NT2/D1 (cell line): ENCODE data around the gene ADK.
"Not testable (repeated sequence)": the region's sequence is repeated elsewhere in the genome, so short reads cannot be mapped to it uniquely, and the experiment has no call there.

Source experiments
- YY1 ChIP-seq: IDR thresholded peaks from 2 replicates; pipeline ENCODE4 v1.6.1; 2011; ENCODE audit not compliant: insufficient read length, insufficient read depth
- ZNF274 ChIP-seq: IDR thresholded peaks from 2 replicates; pipeline ENCODE4 v1.6.1; 2011; ENCODE audit warnings: mild to moderate bottlenecking, low read depth, low read length

GRCh38 chr10:74222467-74222866 lies 71.4 kb downstream of the ADK start:
- not testable (repeated sequence) for TF ChIP-seq YY1, ZNF274
